Common myeloid progenitor, CD34-positive (primary cell): ENCODE data around the gene CTSZ.
A peak's percentile ranks its signal among the peaks of the same experiment; 100 is the strongest.

Experiments used
- CTCF ChIA-PET: fragments of 350-600 bp; sonication (Branson Sonifier 250); formaldehyde crosslinking; loops from one replicate; lab custom pipeline; 2021; ENCODE audit warnings: antibody characterized with exemption; lab: Charles Lee
- POLR2A ChIA-PET: fragments of 350-600 bp; sonication (Branson Sonifier 250); formaldehyde crosslinking; loops from one replicate; lab custom pipeline; 2021; ENCODE audit warnings: antibody characterized with exemption; lab: Charles Lee
- DNase-seq, 3 donors: peaks; one replicate each; pipeline versions ENCODE4 v3.0.0 to v3.0.0-alpha.2; 2013
- H3K27ac ChIP-seq, 2 experiments: 1 replicate in 1 of 2; 2 replicates in 1 of 2; pipeline ENCODE4 v1.7.0; 2013; ENCODE audit warnings: inconsistent platforms in 2 of 2, low read length in 2 of 2, mild to moderate bottlenecking in 2 of 2, low read depth in 1 of 2, moderate library complexity in 1 of 2; ENCODE audit not compliant: severe bottlenecking in 2 of 2, insufficient read depth in 1 of 2, poor library complexity in 1 of 2
- H3K27me3 ChIP-seq, 5 experiments: replicated peaks in 2 of 5; 1 replicate in 3 of 5; 2 replicates in 2 of 5; pipeline versions ENCODE4 v1.6.1 to v1.7.0; 2013; ENCODE audit warnings: low read length in 4 of 5, mild to moderate bottlenecking in 2 of 5, moderate library complexity in 2 of 5, inconsistent platforms in 1 of 5; ENCODE audit not compliant: insufficient read depth in 5 of 5, control insufficient read depth in 4 of 5
- H3K36me3 ChIP-seq, 4 experiments: 1 replicate in 2 of 4; 2 replicates in 2 of 4; pipeline versions ENCODE4 v1.6.1 to v1.7.0; 2013; ENCODE audit warnings: low read length in 3 of 4, control low read depth in 1 of 4, mild to moderate bottlenecking in 1 of 4; ENCODE audit not compliant: control insufficient read depth in 4 of 4, insufficient read depth in 4 of 4
- H3K4me1 ChIP-seq, 4 experiments: 1 replicate in 3 of 4; 2 replicates in 1 of 4; pipeline versions ENCODE4 v1.6.1 to v1.7.1; 2013; ENCODE audit warnings: low read length in 3 of 4, mild to moderate bottlenecking in 3 of 4, control low read depth in 1 of 4, inconsistent platforms in 1 of 4, moderate library complexity in 1 of 4; ENCODE audit not compliant: control insufficient read depth in 4 of 4, insufficient read depth in 4 of 4; ENCODE audit errors: control extremely low read depth in 1 of 4
- H3K4me3 ChIP-seq, 7 experiments: 1 replicate in 4 of 7; 2 replicates in 3 of 7; pipeline versions ENCODE4 v1.5.1 to v1.7.0; 2013; ENCODE audit warnings: mild to moderate bottlenecking in 7 of 7, low read length in 6 of 7, moderate library complexity in 6 of 7, inconsistent platforms in 2 of 7, low read depth in 2 of 7, control low read depth in 1 of 7; ENCODE audit not compliant: insufficient read depth in 4 of 7, control insufficient read depth in 1 of 7; ENCODE audit errors: extremely low read depth in 1 of 7
- H3K9me3 ChIP-seq, 5 experiments: 1 replicate in 4 of 5; 2 replicates in 1 of 5; pipeline versions ENCODE4 v1.6.1 to v1.7.1; 2013; ENCODE audit warnings: low read length in 4 of 5, mild to moderate bottlenecking in 2 of 5, inconsistent platforms in 1 of 5, low read depth in 1 of 5, moderate library complexity in 1 of 5; ENCODE audit not compliant: control insufficient read depth in 4 of 5, insufficient read depth in 2 of 5; ENCODE audit errors: control extremely low read depth in 1 of 5
- WGBS: methylation state at CpG from one replicate; pipeline ENCODE4 v1.1.5; 2013; ENCODE audit not compliant: insufficient coverage; 5-methylcytosine and 5-hydroxymethylcytosine counted together

The CTSZ gene

GRCh38 chr20:58995461-58996225 is 11.4 kb downstream of the CTSZ start:
- H3K27ac ChIP-seq = no peak overlapping the region
- H3K27me3 ChIP-seq = no peaks in the 10 kb centered on the region
- no peaks in the 10 kb centered on the region for H3K4me1 ChIP-seq
- no peak for DNase-seq
- H3K9me3 ChIP-seq = no peaks in the 10 kb centered on the region
- H3K36me3 ChIP-seq = peaks cover 23 to 83% (median 64%) of the 10 kb centered on the region in 4 experiments
- H3K4me3 ChIP-seq = no peak overlapping the region
- POLR2A ChIA-PET = no interaction called here
- 96% methylated on average over 14 of the region's 18 CpGs for WGBS
- CTCF ChIA-PET = interaction anchor here (1.7 kb wide), 1 partner anchor 13 kb away, joined by 4 read pairs; no protein-coding TSS in a partner anchor

- H3K4me1 ChIP-seq = no peaks in the 10 kb centered on the region
- ChIA-PET POLR2A (no interaction called here), CTCF (interaction anchor here (1.7 kb wide), 1 partner anchor 14 kb away, joined by 4 read pairs; no protein-coding TSS in a partner anchor)
- no peak for DNase-seq
- H3K36me3 ChIP-seq = peaks cover 23 to 89% (median 68%) of the 10 kb centered on the region in 4 experiments
- peak overlapping the region in 1 of 2 experiments; percentile 5 for H3K27ac ChIP-seq
- no peaks in the 10 kb centered on the region for H3K27me3 ChIP-seq
- no peak overlapping the region for H3K4me3 ChIP-seq
- WGBS = 87% methylated on average over 13 of the region's 17 CpGs
- no peaks in the 10 kb centered on the region for H3K9me3 ChIP-seq
Measured at GRCh38 chr20:58994390-58995159, 12.5 kb downstream of the CTSZ start.

- H3K27ac ChIP-seq = no peak overlapping the region
- H3K9me3 ChIP-seq = no peaks in the 10 kb centered on the region
- 92% methylated on average over 20 of the region's 23 CpGs for WGBS
- no peaks in the 10 kb centered on the region for H3K27me3 ChIP-seq
- ChIA-PET POLR2A (no interaction called here), CTCF (interaction anchor here (0.6 to 1.7 kb wide), 3 partner anchors 10 to 17 kb away, joined by 3 to 4 read pairs (median 3); no protein-coding TSS in a partner anchor)
- DNase-seq = no peak
- no peak overlapping the region for H3K4me3 ChIP-seq
- H3K4me1 ChIP-seq = no peaks in the 10 kb centered on the region
- H3K36me3 ChIP-seq = peaks cover 27 to 91% (median 68%) of the 10 kb centered on the region in 4 experiments
Measured at GRCh38 chr20:58993332-58994248, 13.5 kb downstream of the CTSZ start.

GRCh38 chr20:58992911-58993310 is 14.1 kb downstream of the CTSZ start:
- Histone ChIP-seq H3K4me1 (no peaks in the 10 kb centered on the region), H3K27me3 (no peaks in the 10 kb centered on the region), H3K4me3 (no peak overlapping the region), H3K36me3 (peaks cover 33 to 97% (median 73%) of the 10 kb centered on the region in 4 experiments), H3K9me3 (no peaks in the 10 kb centered on the region), H3K27ac (no peak overlapping the region)
- ChIA-PET POLR2A (no interaction called here), CTCF (interaction anchor here (0.6 to 1.2 kb wide), 2 partner anchors 9 to 17 kb away, joined by 3 read pairs; no protein-coding TSS in a partner anchor)
- DNase-seq = no peak
- WGBS = 100% methylated on average over 3 of the region's 3 CpGs

- H3K4me3 ChIP-seq = no peak overlapping the region
- CTCF ChIA-PET = no interaction called here
- no peak for DNase-seq
- H3K9me3 ChIP-seq = no peaks in the 10 kb centered on the region
- POLR2A ChIA-PET = interaction anchor here (0.6 kb wide), 1 partner anchor 28 kb away, joined by 4 read pairs; no protein-coding TSS in a partner anchor
- no peaks in the 10 kb centered on the region for H3K4me1 ChIP-seq
- 98% methylated on average over 4 of the region's 9 CpGs for WGBS
- H3K36me3 ChIP-seq = peaks cover 33 to 97% (median 73%) of the 10 kb centered on the region in 4 experiments
- no peak overlapping the region for H3K27ac ChIP-seq
- no peaks in the 10 kb centered on the region for H3K27me3 ChIP-seq
Measured at GRCh38 chr20:58991715-58992114, 15.3 kb downstream of the CTSZ start.

- 100% methylated on average over 13 of the region's 14 CpGs for WGBS
- CTCF ChIA-PET = interaction anchor here (1.2 to 1.6 kb wide), 2 partner anchors 9 to 18 kb away, joined by 5 to 7 read pairs; no protein-coding TSS in a partner anchor
- no peak overlapping the region for H3K27ac ChIP-seq
Measured at GRCh38 chr20:58990651-58991445, 16.2 kb downstream of the CTSZ start.

More at GRCh38 chr20:58990651-58991445, 16.2 kb downstream of the CTSZ start:
- peaks cover 30 to 96% (median 71%) of the 10 kb centered on the region in 4 experiments for H3K36me3 ChIP-seq
- POLR2A ChIA-PET = interaction anchor here (0.6 kb wide), 1 partner anchor 29 kb away, joined by 4 read pairs; no protein-coding TSS in a partner anchor
- no peaks in the 10 kb centered on the region for H3K27me3 ChIP-seq
- no peak for DNase-seq
- no peaks in the 10 kb centered on the region for H3K9me3 ChIP-seq
- H3K4me1 ChIP-seq = no peaks in the 10 kb centered on the region
- H3K4me3 ChIP-seq = no peak overlapping the region
